ENCODE results near the gene ENOX1. TPM values are rescaled to one million over a fixed set of nuclear protein-coding genes. Genes with fewer than 3 reads are reported as not detected.

The ENOX1 gene
- polyA plus RNA-seq (2011; rRNA removed) (0.41 and 0.46 TPM in 2 replicates), polyA plus RNA-seq (2017; fragmentation: RNase III; extraction: RNeasy Plus Mini Kit Qiagen cat#74134 plus additional on column Dnase treatment) (0.28 to 0.33 TPM (median 0.28 TPM) in 3 replicates), polyA minus RNA-seq (2011; rRNA and poly(A)+ RNA removed) (0.29 and 0.37 TPM in 2 replicates)
- 0.38 and 0.39 TPM in 2 replicates for polyA plus RNA-seq (2012; cell fraction: cytosol; rRNA removed)
- polyA plus RNA-seq (2012; cell fraction: nucleus; rRNA removed), result 0.24 and 0.25 TPM in 2 replicates

GRCh38 chr13:43786766-43787517 lies at the start of gene ENOX1:
Gene ENOX1 (minus strand): TSS chr13:43786972.
- 8% methylated on average over 15 of the region's 93 CpGs for WGBS (ENCODE audit: missing lambda C conversion rate)
- TF ChIP-seq ELK1 (IDR thresholded peaks at IDR 0.05; ENCODE audit: low read depth, low read length) (no peak), MAX (IDR thresholded peaks at IDR 0.05) (peak; percentile 63), CBX8 (IDR thresholded peaks at IDR 0.05) (no peak), CTCF (IDR thresholded peaks at IDR 0.05) (peak; percentile 11; the same call in 2 of the 3 replicates), HDAC2 (IDR thresholded peaks at IDR 0.05) (peak; percentile 36; the same call in 1 of the 2 replicates), RAD21 (conservative IDR thresholded peaks at IDR 0.05 in 1 of 2, IDR thresholded peaks at IDR 0.05 in 1 of 2) (peak in 1 of 2 experiments; percentile 15; a peak in 1 of 5 replicates)
- CTCF ChIA-PET, result interaction anchor here (0.7 to 4.3 kb wide), 9 partner anchors 10 to 707 kb away, joined by 3 to 21 read pairs (median 4); no protein-coding TSS in a partner anchor
- DNase-seq (ENCODE audit: low read depth in 1 of 2, low spot score in 1 of 2), result peak; percentile 13 to 54
- H3K9me3 ChIP-seq, result no peaks in the 10 kb centered on the region
- no peak for FAIRE-seq
- H3K4me2 ChIP-seq, result peak within 1 kb of the TSS; percentile 99
- peaks cover 9% of the 10 kb centered on the region for H3K4me1 ChIP-seq
- peak; percentile 74 to 84 for ATAC-seq
- POLR2A ChIA-PET, result no interaction called here
- peak within 1 kb of the TSS; percentile 63 to 89; a peak in 5 of 6 replicates for H3K27ac ChIP-seq
- peak within 1 kb of the TSS; percentile 60 for H3K4me3 ChIP-seq

GRCh38 chr13:43835701-43836100 lies 48.9 kb upstream of the ENOX1 start:
- TF ChIP-seq BCL3 (IDR thresholded peaks at IDR 0.05) (no peak), HOXB5 (CRISPR knock-in tag; IDR thresholded peaks at IDR 0.05) (no peak), TP53 (CRISPR knock-in tag; IDR thresholded peaks at IDR 0.05) (no peak), CHD4 (IDR thresholded peaks at IDR 0.05; ENCODE audit: borderline replicate concordance) (no peak), ZFP36 (IDR thresholded peaks at IDR 0.05; ENCODE audit: borderline replicate concordance, partially characterized antibody) (no peak), EP300 (IDR thresholded peaks at IDR 0.05) (no peak), HOXA7 (CRISPR knock-in tag; IDR thresholded peaks at IDR 0.05) (no peak), FOSL2 (IDR thresholded peaks at IDR 0.05) (no peak), FOSL2 (CRISPR knock-in tag; IDR thresholded peaks at IDR 0.05) (no peak), JUN (IDR thresholded peaks at IDR 0.05) (no peak), POLR2A (IDR thresholded peaks at IDR 0.05; ENCODE audit: low read length) (no peak), POLR2AphosphoS2 (conservative IDR thresholded peaks at IDR 0.05; ENCODE audit: low read length) (no peak), SREBF2 (IDR thresholded peaks at IDR 0.05) (no peak), TFCP2L1 (CRISPR knock-in tag; IDR thresholded peaks at IDR 0.05) (no peak), MYC (IDR thresholded peaks at IDR 0.05; ENCODE audit: borderline replicate concordance, low read length) (no peak), JUNB (IDR thresholded peaks at IDR 0.05) (no peak), MAZ (IDR thresholded peaks at IDR 0.05; ENCODE audit: borderline replicate concordance, low read depth, low read length) (no peak), FOXS1 (CRISPR knock-in tag; IDR thresholded peaks at IDR 0.05) (no peak)
- DNase-seq (ENCODE audit: low read depth in 1 of 2, low spot score in 1 of 2) (no peak), FAIRE-seq (no peak), ATAC-seq (no peak)
- ChIA-PET POLR2A (no interaction called here), CTCF (no interaction called here)
- H3K4me3 ChIP-seq, result no peak overlapping the region
- H3K4me1 ChIP-seq, result peaks cover 7% of the 10 kb centered on the region
- 89% methylated on average over 2 of the region's 2 CpGs for WGBS (ENCODE audit: missing lambda C conversion rate)
- no peak overlapping the region for H3K4me2 ChIP-seq
- H3K9me3 ChIP-seq, result no peaks in the 10 kb centered on the region
- H3K27ac ChIP-seq, result no peak overlapping the region
